HG03139 (cell line): Measurements from ENCODE around the gene ZFAND6.

ENCODE experiments used
- ATAC-seq: cut with Tn5 transposase; IDR thresholded peaks from one replicate; pipeline ENCODE4 v1.9.1; 2021; ENCODE audit not compliant: unreplicated experiment

The ZFAND6 gene

DNA sequence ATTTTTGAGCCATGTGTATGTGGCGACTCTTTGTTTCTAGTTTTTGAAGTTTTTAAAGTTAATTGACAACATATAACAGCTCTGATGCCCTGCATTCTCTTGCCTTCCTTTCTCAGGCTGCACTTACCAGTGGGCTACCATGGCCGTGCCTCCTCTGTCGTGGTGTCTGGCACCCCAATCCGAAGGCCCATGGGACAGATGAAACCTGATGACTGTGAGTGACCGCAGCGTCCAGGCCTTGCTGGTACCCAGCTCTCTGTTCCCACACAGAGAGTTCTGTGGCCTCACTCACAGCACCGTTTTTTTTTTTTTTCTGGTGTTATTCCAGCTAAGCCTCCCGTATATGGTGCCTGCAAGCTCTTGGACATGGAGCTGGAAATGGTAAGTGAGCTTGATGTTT lies 108.5 kb downstream of the ZFAND6 start:
- ATAC-seq, result no peak

DNA sequence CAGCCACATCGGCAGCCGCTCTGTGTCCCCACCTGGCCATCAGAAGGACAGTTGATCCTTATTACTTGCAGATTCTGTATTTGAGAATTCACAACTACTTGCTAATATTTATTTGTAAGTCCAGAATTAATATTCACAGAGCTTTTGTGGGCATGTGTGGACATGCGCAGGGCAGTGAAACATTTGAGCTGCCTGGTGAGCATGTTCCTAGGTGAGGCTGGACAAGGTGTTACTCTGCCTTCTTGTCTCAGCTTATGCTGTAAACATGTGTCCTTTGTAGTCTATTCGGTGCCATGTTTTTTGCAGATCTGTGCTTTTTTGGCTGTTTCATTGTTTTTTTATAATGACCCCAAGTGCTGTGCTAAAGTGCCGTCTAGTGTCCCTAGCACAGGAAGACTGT lies 108.9 kb downstream of the ZFAND6 start:
- no peak for ATAC-seq

DNA sequence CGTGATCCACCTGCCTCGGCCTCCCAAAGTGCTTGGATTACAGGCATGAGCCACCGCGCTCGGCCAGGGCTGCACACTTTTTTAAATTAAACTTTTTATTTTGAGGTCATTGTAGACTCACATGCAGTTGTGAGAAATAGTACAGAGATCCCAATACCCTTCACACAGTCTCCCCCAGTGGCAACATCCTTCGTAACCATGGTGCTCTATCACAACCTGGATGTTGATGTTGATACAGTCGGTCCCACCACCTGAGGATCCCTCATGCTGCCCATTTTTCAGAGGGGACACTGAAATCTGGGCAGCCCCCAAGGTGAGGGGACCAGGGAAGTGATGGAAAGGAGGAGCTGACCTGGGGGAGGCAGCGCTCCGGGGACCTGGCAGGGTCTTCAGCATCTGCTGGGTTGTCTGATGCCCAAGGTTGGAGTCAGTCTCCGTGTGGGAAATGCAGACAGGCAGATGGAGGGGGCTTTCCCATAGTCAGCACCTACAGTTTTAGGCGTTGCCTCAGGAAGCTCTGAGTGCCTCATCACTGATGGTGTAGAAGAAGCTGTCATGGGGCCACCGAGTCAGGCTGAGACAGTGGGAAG lies 110.4 kb downstream of the ZFAND6 start:
- no peak for ATAC-seq

- ATAC-seq, result no peak
These were observed 111.1 kb downstream of the ZFAND6 start for GRCh38 chr15:80170596-80170995.

DNA sequence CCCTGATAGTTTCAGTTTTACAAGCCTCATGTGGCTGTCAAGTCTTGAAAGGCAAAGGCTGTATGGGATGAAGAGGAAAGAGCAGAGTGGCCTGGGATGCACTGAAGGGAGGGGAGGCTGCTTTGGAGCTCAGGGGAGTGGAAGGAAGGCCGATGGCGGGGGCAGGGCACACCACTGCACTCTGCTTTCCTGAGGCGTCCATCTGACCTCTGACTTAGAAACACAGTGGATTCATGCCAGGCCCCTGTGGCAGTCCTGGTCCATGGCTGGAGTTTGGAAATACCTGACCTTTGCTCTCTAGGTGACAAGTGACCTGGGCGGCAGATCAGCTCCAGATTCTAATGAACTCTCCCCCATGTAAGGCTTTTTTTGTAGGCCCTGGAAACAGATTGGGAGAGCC lies 112.3 kb downstream of the ZFAND6 start:
- ATAC-seq, result no peak

GRCh38 chr15:80172401-80172800 lies 112.9 kb downstream of the ZFAND6 start:
- no peak for ATAC-seq

DNA sequence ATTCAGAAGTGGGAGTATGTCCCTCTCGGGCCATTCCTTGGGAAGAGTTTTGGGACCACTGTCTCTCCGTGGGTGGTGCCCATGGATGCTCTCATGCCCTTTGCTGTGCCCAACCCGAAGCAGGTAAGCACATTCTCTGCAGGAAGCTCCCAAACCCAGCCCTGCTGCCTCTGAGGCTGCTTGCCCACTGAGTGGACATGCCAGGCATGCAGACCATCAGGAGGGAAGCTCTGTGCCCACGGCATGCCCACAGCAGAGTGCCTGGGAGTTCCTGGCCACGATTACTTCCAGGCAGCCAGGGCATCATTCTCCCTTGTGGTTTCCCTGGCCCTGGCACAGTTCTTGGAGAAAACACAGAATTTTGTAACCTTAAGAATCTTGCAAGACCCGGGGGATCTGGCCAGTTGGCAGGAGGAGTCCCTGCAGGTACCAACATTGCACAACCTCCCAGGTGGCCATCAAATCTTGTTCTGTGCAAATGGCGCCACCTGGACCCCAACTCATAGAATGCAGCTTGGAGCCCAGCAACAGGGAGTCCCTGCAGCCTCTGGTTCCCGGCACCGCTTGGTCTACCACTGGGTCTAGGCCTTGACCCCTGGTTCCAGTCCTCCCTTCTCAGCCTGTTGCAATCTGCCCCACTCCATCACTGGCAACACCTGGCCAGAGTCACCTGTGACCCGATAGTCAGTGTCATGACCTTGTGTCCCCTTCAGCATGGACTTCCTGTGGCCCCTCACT lies 113.7 kb downstream of the ZFAND6 start:
- ATAC-seq, result peak; percentile 75

- ATAC-seq, result no peak
These were observed 114.7 kb downstream of the ZFAND6 start for GRCh38 chr15:80174017-80174746.

- no peak for ATAC-seq
These were observed 116.0 kb downstream of the ZFAND6 start for GRCh38 chr15:80175436-80175835.

DNA sequence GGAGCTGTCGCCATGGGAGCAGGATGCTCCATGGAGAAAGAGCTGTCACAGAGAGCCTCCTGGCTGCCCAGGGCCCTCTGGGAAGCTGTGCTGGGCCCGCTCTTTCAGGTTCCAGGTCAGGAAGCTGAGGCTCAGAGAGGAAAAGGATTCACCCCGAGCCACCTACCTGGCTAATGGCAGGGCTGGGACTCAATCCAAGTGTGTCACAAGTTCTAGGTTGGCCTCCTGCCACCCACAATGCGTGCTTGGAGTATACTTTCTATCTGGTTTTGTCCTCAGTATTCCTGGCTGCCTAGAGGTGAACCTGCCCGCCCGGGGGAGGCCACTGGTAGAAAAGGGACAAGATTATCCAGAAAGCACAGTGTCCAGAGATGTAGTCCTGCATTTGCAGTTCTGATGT lies 117.0 kb downstream of the ZFAND6 start:
- ATAC-seq, result no peak

DNA sequence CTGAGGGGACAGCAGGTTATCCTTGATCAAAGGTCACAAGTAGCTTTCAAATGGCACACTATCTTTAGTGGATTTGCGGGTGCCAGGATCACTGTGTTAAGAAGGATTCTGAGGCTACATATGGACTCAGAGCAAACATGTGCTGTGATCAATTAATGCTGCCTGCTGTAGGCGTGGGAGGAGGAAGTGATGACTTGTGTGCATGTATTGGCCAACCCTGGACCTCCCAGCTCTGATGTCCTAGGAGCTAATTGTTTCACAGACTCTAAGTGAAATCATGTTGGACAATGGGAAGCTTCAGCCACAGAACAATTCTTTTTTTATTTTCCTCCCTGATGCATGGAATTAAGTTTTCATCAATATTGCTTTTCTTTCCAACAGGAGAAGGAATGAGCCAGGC lies 117.7 kb downstream of the ZFAND6 start:
- no peak for ATAC-seq

- ATAC-seq, result no peak
These were observed 119.7 kb downstream of the ZFAND6 start for GRCh38 chr15:80179025-80179759.

- no peak for ATAC-seq
These were observed 120.5 kb downstream of the ZFAND6 start for GRCh38 chr15:80179935-80180334.

- ATAC-seq, result no peak
These were observed 121.0 kb downstream of the ZFAND6 start for GRCh38 chr15:80180468-80180867.

DNA sequence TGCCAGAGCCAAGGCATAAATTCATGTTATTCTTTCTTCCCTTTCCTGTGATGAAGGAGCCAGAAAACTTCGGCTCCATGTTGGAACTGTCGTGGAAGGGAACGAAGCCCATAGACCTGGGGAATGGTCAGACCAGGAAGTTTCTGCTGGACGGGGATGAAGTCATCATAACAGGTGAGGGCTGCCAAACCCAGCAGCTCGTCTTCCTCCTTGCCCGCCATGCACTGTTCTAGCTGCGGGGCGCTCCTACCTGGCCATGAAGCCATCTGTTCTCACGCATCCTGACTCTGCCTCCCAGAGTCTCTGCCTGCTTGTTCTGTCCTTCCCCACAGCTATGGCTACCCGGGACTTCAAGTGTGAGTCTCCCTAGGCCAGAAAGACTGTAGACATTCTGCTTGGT lies 121.5 kb downstream of the ZFAND6 start:
- no peak for ATAC-seq

DNA sequence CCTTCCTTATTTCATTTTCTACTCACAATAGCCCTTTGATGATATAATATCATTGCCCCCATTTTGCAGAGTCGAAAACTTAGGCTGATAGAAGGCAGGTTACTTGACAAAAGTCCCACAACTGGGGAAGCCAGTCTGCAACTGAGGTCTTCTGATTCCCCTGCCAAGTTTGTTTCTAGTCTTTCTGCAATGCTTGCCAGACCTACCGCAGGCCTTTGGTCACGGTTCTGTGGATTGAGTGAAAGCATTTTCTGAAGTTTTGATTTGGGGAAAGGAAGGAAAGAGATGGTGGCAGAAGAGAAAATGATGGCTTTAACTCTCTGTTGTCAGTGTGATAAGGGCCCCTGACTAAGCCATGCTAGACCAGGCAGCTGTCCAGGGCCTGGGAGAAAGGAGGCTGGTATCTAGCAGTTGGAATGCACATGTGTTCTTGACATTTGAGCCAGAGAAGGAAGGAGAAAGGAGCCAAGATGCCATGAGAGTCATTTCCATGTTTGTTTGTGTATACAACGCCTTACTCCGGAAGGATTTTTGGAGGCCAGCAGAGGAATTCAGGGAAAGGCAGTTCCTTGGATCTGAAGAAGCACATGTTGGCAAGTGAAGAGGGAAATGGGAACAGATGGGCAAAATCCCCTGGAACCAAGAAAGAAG lies 123.3 kb downstream of the ZFAND6 start:
- no peak for ATAC-seq

DNA sequence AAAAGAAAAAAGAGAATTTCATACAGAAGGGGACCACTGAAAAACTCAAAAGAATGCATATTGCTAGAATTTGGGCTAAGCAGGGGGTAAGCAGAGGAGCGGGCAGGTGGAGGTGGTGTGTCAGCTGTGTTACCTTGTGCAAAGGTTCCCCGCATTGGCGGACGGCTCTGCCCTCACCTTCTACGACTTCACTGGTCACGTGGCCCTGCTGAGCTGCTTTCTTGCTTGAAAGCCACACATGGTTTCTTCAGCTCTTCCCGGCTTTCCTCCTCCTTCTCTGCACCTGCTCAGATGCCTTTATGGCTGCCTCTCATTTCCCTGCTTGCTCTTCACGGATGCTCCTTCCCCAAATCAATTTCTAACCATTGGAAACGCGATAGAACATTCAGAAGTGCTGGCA lies 123.8 kb downstream of the ZFAND6 start:
- no peak for ATAC-seq

DNA sequence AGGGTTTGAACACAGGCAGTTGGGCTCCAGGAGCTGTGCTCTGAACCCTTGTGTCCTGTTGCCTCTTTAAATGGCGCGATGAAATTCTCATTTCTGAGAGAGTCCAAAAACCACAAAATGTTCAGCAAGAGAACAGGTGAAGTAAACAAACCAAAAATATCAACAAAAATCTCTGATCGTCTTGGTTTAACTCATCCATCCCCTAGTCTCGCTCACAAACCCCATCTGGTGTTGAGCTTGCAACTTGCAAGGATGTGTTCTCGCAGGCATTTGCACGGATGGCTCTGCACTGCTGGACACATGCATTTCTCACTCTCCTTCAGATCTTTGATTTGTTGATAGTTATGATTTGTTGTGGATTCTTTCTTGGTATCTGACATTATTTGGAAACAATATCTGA lies 124.4 kb downstream of the ZFAND6 start:
- no peak for ATAC-seq

GRCh38 chr15:80184554-80184953 lies 125.1 kb downstream of the ZFAND6 start:
- no peak for ATAC-seq

DNA sequence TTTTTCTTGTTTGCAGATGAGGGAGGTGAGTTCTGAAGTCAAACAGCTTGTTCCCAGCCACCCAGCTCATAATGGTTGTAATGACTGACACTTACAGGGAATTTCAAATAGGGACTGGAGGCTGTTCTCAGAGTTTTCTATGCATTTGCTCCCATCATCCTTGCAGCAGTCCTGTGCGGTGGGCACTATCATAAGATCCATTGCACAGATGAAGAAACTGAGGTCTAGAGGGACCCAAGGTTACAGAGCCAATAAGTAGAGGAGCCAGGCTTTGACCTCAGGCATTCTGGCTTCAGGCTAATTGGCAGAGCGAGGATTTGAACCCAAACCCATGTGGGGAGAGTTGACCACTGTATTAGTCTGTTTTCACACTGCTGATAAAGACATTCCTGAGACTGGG lies 125.7 kb downstream of the ZFAND6 start:
- no peak for ATAC-seq

- no peak for ATAC-seq
These were observed 126.6 kb downstream of the ZFAND6 start for GRCh38 chr15:80186066-80186465.
